NCI-H1105 (cell line): ENCODE measurements around the gene ABR.

Experiments
- DNase-seq: peaks from one replicate; lab custom pipeline; 2025; lab: John Stamatoyannopoulos, UW

ABR gene

GRCh38 chr17:958712-959451 lies 220.9 kb downstream of the ABR start:
- DNase-seq, result no peak

DNA sequence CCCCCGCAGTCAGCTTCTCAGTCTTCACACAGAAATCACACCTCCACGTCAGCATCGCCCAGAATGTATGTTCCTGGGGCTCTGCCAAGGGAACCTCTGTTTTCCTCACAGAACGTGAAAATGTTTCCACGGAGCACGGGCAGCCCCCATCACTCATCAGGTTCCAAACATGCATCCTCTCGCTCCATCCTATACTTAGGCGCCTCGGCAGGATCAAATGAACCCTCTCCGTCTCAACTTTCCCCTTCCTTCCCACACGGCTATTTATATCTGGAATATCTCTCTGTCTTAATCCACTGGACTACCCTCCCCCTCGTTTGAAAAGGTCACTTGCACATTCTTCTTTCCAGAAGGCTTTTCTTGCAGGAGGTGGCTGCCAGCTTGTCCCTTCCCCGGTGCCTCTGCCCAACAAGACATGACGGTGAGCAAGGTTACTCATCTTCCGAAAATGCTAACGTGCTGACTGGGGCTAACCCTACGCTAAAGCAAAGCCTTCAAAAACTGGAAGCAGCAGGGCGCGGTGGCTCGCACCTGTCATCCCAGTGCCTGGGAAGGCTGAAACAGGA lies 221.8 kb downstream of the ABR start:
- DNase-seq, result no peak

- no peak for DNase-seq
Measured at GRCh38 chr17:956905-957304, 222.9 kb downstream of the ABR start.

- DNase-seq, result no peak
Measured at GRCh38 chr17:954431-955164, 225.2 kb downstream of the ABR start.

GRCh38 chr17:953767-954166 lies 226.0 kb downstream of the ABR start:
- DNase-seq, result no peak
